ENCODE data around the gene CATSPER3. TPM values are rescaled to one million over a fixed set of nuclear protein-coding genes. Genes with fewer than 3 reads are reported as not detected.

The CATSPER3 gene
- polyA plus RNA-seq, 1 donor: 0.93 TPM

GRCh38 chr5:135030123-135030955, 62.6 kb downstream of the CATSPER3 start:
- DNase-seq: no peak

DNA sequence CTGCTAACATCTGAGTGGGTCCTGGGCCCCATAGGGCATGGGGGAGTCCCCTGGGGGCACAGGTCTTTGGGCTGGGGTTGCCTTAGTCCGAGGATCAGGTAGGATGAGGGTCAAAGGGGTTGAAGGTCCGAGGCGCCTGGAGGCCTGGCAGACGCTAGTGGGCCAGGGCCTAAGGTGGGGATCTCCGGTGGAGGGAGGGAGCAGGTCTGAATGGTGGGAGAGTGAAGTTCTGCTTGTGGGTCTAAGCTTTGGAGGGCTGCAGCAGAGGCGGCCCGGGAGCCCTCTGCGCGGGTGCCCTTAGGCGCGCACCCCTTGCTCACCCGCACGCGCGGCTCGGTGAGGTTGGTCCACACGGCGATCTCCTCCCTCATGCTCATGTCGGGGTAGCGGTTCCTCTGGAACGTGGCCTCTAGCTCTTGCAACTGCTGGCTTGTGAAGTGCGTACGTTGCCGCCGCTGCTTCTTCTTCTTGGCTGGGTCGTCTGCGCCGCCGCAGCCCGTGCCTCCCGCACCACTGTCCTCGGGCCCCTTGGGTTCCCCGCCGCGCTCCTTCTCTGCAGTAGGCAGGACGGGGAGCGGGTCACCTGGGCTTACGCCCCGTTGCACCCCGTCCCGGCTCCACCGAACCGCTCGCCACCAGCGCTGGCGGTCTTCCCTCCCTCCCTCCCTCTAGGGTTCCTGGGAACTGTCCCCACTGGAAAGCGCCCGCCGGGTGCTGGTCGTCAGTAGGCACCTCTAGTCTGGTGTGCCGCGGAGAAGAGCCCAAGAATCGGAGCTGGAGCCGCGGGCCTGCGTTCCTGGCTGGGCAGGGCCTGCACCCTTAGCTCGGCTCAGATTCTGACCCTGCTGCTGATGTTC, 63.5 kb downstream of the CATSPER3 start:
- DNase-seq: no peak

- no peak for DNase-seq
Measured at GRCh38 chr5:135031813-135032694, 64.3 kb downstream of the CATSPER3 start.

DNA sequence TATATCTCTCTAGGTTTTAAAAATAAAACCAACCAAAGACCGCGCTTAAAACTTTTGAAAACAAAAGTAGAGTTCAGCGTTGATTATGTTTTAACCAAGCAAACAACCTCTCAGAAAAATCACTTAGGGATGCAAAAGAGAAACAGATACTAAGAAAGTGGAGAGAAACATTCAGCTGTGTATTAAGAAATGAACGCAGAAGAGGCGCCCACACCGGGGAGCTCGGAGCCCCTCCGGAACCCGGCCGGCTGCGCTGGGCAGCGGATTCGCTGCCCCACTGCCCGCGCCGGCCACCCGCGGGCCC, 64.9 kb downstream of the CATSPER3 start:
- no peak for DNase-seq

DNA sequence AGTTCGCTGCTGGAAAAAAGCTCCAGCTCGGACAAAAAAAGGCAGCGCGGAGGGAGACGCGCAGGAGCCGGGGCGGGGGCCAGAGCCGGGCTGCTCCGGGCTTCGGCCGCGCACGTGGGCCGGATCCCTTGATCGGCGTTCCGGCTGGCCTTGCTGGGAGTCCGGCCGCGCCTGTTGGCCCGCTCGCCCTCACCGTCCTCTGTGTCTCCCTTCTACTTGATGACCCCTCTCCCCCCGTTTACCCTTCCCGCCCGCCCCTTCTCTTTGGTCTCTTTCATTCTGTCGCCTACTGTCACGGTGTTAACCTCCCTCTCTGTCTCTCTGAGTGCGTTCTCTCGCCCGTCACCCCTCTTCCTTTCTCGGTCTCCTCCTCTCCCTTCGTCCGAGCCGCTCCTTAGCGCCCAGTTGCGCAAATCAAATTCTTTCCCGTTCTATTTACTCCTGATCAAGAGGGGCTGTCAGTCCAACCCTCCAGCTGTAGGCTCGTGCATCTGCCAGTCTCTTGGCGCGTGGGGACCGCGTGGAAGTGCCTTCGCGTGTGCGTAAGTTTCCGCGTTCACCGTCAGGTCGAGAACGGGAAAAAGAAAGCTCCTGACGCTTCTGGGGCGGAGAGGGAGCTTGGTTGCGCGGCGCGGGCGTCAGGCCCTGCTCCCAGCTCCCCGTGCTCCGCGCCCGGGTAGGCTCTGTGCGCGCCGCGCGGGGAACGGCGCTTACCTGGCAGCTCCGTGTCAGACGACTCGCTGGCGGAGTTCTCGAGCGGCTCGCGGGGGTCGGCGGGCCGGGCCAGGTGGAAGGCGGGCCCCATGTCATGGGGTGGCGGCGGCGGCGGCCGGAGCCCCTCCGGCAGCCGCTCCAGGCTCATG, 65.5 kb downstream of the CATSPER3 start:
- DNase-seq: no peak

- DNase-seq: no peak
Measured at GRCh38 chr5:135033901-135034235, 66.2 kb downstream of the CATSPER3 start, which contains the start of gene PITX1. Gene PITX1 (minus strand): TSS chr5:135034228. CDS start chr5:135033881, 347 bp downstream.

GRCh38 chr5:135034236-135034962, 66.7 kb downstream of the CATSPER3 start:
- DNase-seq: no peak

DNA sequence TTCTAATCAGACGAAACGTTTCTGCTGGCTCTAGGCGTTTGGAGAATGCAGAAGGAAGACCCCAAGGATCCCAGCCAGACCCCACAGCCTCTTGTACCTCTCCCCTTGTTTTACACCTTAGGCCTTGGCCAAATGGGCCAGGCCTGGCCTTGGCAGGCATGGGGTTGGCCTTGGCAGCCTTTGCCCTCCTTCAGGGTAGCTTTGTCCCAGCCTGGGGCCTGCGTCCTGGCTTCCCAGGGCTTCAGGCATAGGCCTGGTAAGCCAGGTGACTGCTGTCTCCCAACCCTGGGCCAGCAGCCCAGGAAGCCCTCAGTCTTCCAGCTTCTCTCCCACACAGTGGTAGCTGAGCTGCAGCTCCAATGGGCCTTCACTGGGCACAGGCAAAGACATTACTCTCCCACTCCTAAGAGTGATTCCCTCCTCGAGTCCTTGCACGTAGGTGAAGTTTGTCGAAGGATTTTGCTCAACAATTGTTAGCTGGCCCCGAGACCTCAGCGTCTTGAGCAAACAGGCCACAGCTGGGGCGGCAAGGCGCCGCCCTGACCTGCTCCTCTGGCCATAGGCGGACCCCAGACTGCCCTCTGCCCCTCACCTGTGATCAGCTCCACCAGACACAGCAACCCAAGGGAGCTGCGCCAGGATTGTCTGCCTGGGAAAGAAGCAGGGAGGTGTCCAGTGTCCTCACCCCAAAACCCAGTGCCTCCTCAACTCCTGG, 67.4 kb downstream of the CATSPER3 start:
- no peak for DNase-seq

GRCh38 chr5:135035678-135036030, 67.9 kb downstream of the CATSPER3 start:
- DNase-seq: no peak

GRCh38 chr5:135036405-135036804, 68.7 kb downstream of the CATSPER3 start:
- no peak for DNase-seq

- no peak for DNase-seq
Measured at GRCh38 chr5:135037519-135038204, 70.0 kb downstream of the CATSPER3 start.

- no peak for DNase-seq
Measured at GRCh38 chr5:135038205-135038812, 70.6 kb downstream of the CATSPER3 start.

DNA sequence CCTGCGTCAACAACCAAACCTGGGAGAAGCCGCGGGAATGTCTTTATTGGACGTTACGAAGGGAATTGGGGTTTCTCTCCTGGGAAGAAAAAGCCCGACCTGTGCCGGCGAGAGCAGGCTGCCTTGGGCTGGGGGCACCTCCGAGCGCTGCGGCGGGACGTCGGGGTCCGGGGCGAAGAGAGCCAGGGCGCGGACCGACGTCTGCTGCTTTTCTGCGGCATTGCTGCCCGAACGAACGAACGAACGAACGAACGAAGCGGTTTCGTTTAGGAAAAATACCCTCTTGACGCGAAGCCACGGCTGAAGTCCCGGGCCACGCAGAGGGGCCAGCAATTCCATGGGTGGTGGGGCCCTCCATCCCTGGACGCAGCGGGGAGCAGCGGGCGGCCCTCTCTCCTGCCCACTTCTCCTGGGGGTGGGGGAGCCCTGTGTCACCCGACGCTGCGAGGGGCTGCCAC, 71.1 kb downstream of the CATSPER3 start:
- DNase-seq: no peak

DNA sequence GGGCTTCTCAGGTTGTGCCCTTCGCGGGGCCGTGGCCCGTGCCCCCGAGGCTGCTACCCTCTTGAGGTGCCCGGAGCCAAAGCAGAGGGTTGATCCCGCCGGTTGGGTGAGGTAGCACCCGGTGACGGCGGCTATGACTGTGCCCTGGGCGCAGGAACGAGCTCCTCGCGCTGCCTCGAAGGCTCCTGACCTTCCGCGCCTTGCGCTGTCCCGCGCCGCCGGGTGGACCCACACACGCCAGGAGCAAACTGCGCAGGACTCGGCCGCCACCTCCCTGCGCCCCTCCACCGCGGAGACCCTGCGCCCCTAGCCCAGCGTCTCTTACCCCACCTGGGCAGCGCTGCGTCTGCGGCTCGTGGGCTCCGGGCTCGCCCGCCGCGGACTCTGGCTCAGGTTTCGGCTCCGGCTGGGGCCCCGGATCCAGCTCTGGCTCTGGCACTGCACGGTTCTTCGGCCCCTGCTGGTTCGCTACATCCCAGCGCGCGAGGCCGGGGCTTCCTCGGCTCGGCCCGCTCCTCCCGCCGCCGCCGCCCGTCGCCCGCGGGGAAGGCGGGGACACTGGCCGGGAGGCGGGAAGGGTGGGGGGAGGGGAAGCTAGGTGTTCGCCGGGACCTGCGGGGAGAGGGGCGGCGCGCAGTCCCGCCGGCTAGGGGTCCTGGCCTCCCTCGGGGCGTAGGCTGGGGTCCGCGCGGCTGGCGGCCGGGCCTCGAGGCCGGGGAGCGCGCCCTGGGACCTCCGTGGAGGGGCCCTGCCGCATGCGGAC, 71.7 kb downstream of the CATSPER3 start:
- DNase-seq: no peak

- DNase-seq: no peak
Measured at GRCh38 chr5:135040034-135040332, 72.3 kb downstream of the CATSPER3 start.

- DNase-seq: no peak
Measured at GRCh38 chr5:135040333-135041144, 72.8 kb downstream of the CATSPER3 start.

- DNase-seq: no peak
Measured at GRCh38 chr5:135041145-135041587, 73.5 kb downstream of the CATSPER3 start.

- no peak for DNase-seq
Measured at GRCh38 chr5:135041726-135042125, 74.0 kb downstream of the CATSPER3 start.
